ENCODE results near the gene CEP41. TPM values are rescaled to one million over a fixed set of nuclear protein-coding genes. Genes with fewer than 3 reads are reported as not detected.

Gene CEP41
- total RNA-seq, 1 experiment from 2014 or later = 34.8 TPM

DNA sequence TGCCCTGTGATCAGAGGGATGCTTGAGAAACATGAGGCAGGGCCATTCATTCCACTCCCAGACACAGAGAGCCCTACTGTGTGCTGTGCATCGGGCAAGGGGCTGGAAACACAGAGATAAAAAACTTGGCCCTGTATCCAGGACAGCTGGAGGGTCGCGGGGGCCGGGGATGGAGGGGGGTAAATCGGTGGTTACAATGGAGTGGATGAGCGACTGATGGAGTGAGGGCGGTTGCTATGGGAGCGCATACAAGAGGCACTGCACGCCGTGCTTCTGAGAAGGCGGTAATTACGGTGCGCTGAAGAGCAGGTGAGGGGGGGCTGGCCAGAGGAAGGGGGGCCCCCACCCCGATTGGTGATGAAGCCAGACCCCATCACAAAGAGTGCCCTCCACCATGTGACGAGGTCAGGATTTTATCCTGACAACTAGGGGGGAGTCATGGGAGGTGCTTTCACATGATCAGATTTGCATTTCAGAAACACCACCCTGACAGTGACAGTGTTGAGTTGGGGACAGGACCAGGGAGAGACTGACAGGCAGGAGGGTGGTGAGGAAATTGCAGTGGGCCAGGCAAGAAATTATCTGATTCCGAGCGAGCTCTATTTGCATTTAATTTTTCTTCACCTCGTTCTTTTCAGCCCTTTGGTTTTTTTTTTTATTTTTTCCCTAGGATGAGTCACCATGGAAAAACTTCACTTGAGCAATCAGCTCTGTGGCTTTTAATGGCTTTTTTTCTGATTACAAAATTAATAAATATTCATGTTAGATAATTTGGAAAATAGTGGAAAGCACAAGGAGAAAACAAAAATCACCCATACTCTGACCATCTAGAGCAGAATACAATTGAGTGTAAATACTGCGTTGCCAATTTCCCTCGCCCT, 88.4 kb downstream of the CEP41 start:
- peak; percentile 74 for DNase-seq (ENCODE audit: low read depth)

DNA sequence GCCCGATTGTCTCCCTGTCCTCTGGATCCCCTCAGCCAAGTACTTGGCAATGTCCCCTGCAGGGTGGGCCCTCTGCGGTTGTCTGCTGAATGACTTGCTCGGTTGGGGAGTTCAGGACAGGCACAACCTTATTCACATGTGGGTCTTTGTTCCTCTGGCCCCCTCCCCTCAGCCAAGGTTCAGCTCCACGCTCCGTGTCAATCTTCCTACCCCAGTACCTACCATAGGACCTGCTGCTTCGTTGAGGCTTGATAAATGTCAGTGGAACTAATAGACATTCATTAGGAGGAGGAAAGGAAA, 89.1 kb downstream of the CEP41 start:
- DNase-seq (ENCODE audit: low read depth) = no peak

- no peak for DNase-seq (ENCODE audit: low read depth)
Observed at GRCh38 chr7:130350945-130351790, 89.6 kb downstream of the CEP41 start.

GRCh38 chr7:130349911-130350782, 90.7 kb downstream of the CEP41 start:
- DNase-seq (ENCODE audit: low read depth) = no peak

DNA sequence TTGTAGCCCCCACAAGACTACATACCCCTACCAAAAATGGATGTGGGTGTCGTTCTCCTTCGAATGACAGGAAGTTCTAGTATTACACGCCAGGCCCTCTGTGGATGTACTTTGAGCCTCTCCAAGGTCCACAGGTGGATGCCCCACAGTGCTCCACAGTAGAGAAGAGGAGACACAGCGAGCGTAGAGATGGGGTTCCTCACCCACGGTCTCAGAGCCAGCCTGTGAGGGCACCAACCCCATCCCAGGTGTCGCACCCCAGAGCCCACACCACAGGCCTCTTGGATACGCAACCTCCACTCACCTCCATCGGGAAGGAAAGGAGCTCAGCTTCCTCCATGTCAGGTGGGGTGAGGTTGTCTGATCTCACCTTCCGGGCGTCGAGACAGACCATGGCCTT, 93.9 kb downstream of the CEP41 start:
- DNase-seq (ENCODE audit: low read depth) = no peak

GRCh38 chr7:130346177-130346905, 94.5 kb downstream of the CEP41 start:
- no peak for DNase-seq (ENCODE audit: low read depth)

GRCh38 chr7:130345725-130346124, 95.1 kb downstream of the CEP41 start:
- DNase-seq (ENCODE audit: low read depth) = no peak

- peak; percentile 44 for DNase-seq (ENCODE audit: low read depth)
Observed at GRCh38 chr7:130345136-130345535, 95.7 kb downstream of the CEP41 start.

GRCh38 chr7:130344271-130344866, 96.4 kb downstream of the CEP41 start, which contains the start of gene CPA5:
TSS of gene CPA5 (plus strand) at chr7:130344816. CDS start at chr7:130346486, 1,670 bp downstream.
- no peak for DNase-seq (ENCODE audit: low read depth)

Other genes with a start within 250 kb of the CEP41 start
- 23.5 and 24.6 TPM in 2 replicates for gene TMEM209, start 235.6 kb downstream of the CEP41 start, total RNA-seq (2014; rRNA removed)
- gene SSMEM1, start 233.2 kb downstream of the CEP41 start, total RNA-seq (2014; rRNA removed) = 0.11 and 0.13 TPM in 2 replicates
- gene CPA2, start 174.2 kb downstream of the CEP41 start, total RNA-seq (2014; rRNA removed) = not detected in 2 replicates
- 90.5 and 118 TPM in 2 replicates for gene CPA4, start 147.9 kb downstream of the CEP41 start, total RNA-seq (2014; rRNA removed)
- 0.06 TPM in 1 of 2 replicates, not detected in the other for gene CPA5, start 96.2 kb downstream of the CEP41 start, total RNA-seq (2014; rRNA removed)
- gene CPA1, start 60.5 kb downstream of the CEP41 start, total RNA-seq (2014; rRNA removed) = 0.23 TPM in 1 of 2 replicates, not detected in the other
- 197 and 202 TPM in 2 replicates for gene MEST, start 51.1 kb upstream of the CEP41 start, total RNA-seq (2014; rRNA removed)
- 44.3 and 54.0 TPM in 2 replicates for gene COPG2, start 227.7 kb upstream of the CEP41 start, total RNA-seq (2014; rRNA removed)
- gene TSGA13, start 245.5 kb upstream of the CEP41 start, total RNA-seq (2014; rRNA removed) = not detected in 2 replicates